GM23338 (cell line): ENCODE results near the gene CLSTN2. TPM values are rescaled to one million over a fixed set of nuclear protein-coding genes. Genes with fewer than 3 reads are reported as not detected.

Source experiments
- ATAC-seq: fragments of 200-7000 bp; cut with Tn5 transposase; 3 replicates; pipeline ENCODE4 v1.9.1; 2020
- DNase-seq: peaks from one replicate; pipeline ENCODE4 v3.0.0-alpha.2; 2015; ENCODE audit warnings: low spot score
- H2AFZ ChIP-seq: fragments of 200-600 bp; sonication (generic); 2 replicates; pipeline ENCODE4 v1.8.0; 2016; ENCODE audit warnings: antibody characterized with exemption, mild to moderate bottlenecking, moderate library complexity
- H3F3A ChIP-seq: fragments of 200-600 bp; sonication (generic); replicated peaks from 2 replicates; pipeline ENCODE4 v1.8.0; 2017; ENCODE audit warnings: antibody characterized with exemption, mixed run types, low read depth
- H3K27ac ChIP-seq: fragments of 200-600 bp; sonication (generic); 2 replicates; pipeline ENCODE4 v1.6.1; 2016; ENCODE audit warnings: low read depth
- H3K27me3 ChIP-seq: fragments of 200-600 bp; sonication (generic); 2 replicates; pipeline ENCODE4 v1.8.0; 2016; ENCODE audit warnings: mild to moderate bottlenecking, mixed run types, moderate library complexity; ENCODE audit not compliant: insufficient read depth
- H3K36me3 ChIP-seq: fragments of 200-600 bp; sonication (generic); 2 replicates; pipeline ENCODE4 v1.8.0; 2016; ENCODE audit warnings: mild to moderate bottlenecking; ENCODE audit not compliant: insufficient read depth
- H3K4me1 ChIP-seq: fragments of 200-600 bp; sonication (generic); 2 replicates; pipeline ENCODE4 v1.8.0; 2016; ENCODE audit warnings: mild to moderate bottlenecking, moderate library complexity; ENCODE audit not compliant: insufficient read depth
- H3K4me2 ChIP-seq: fragments of 200-600 bp; sonication (generic); 2 replicates; pipeline ENCODE4 v1.7.1; 2017; ENCODE audit warnings: mixed run types
- H3K4me3 ChIP-seq: fragments of 200-600 bp; sonication (generic); 2 replicates; pipeline ENCODE4 v1.6.1; 2016; ENCODE audit warnings: mixed run types
- H3K79me2 ChIP-seq: fragments of 200-600 bp; sonication (generic); replicated peaks from 2 replicates; pipeline ENCODE4 v1.8.0; 2017; ENCODE audit warnings: mild to moderate bottlenecking; ENCODE audit not compliant: insufficient read depth
- H3K9me2 ChIP-seq: fragments of 200-600 bp; sonication (generic); 2 replicates; pipeline ENCODE4 v1.8.0; 2017; ENCODE audit not compliant: insufficient read depth
- H4K20me1 ChIP-seq: fragments of 200-600 bp; sonication (generic); replicated peaks from 2 replicates; pipeline ENCODE4 v1.8.0; 2017; ENCODE audit warnings: mild to moderate bottlenecking; ENCODE audit not compliant: insufficient read depth
- H3K27ac Mint-ChIP-seq: 2 replicates; pipeline ENCODE4 v1.8.0; 2020; ENCODE audit warnings: inconsistent platforms, mild to moderate bottlenecking, moderate library complexity, mixed read lengths
- H3K27me3 Mint-ChIP-seq: 3 replicates; pipeline ENCODE4 v1.8.0; 2022; ENCODE audit warnings: low read depth, mild to moderate bottlenecking, moderate library complexity, mixed read lengths, inconsistent platforms; ENCODE audit not compliant: insufficient read depth, poor library complexity
- H3K36me3 Mint-ChIP-seq: 3 replicates; pipeline ENCODE4 v1.8.0; 2021; ENCODE audit warnings: low read depth, mild to moderate bottlenecking, inconsistent platforms, moderate library complexity, mixed read lengths
- H3K4me1 Mint-ChIP-seq: 3 replicates; pipeline ENCODE4 v1.8.0; 2020; ENCODE audit warnings: mild to moderate bottlenecking, inconsistent platforms, mixed read lengths
- H3K4me3 Mint-ChIP-seq: 3 replicates; pipeline ENCODE4 v1.8.0; 2021; ENCODE audit warnings: moderate library complexity, mild to moderate bottlenecking, inconsistent platforms, mixed read lengths
- H3K9me3 Mint-ChIP-seq: 3 replicates; pipeline ENCODE4 v1.8.0; 2020; ENCODE audit warnings: moderate library complexity, mild to moderate bottlenecking, inconsistent platforms, mixed read lengths
- CREB1 ChIP-seq: fragments of 250-450 bp; sonication (Bioruptor Pico); IDR thresholded peaks from 2 replicates; pipeline ENCODE4 v1.5.0; 2020; ENCODE audit warnings: low read depth, mild to moderate bottlenecking, moderate library complexity
- CTCF ChIP-seq, 2 experiments: fragments of 200-600 bp in 1 of 2; sonication (generic) in 1 of 2; conservative IDR thresholded peaks; 2 replicates each; pipeline versions ENCODE4 v1.5.1 to v1.6.1; 2016 to 2017; ENCODE audit warnings: antibody characterized with exemption in 2 of 2, low read depth in 2 of 2, mild to moderate bottlenecking in 2 of 2, moderate library complexity in 1 of 2
- ETS1 ChIP-seq: IDR thresholded peaks from 2 replicates; pipeline ENCODE4 v1.6.1; 2016; ENCODE audit warnings: antibody characterized with exemption
- EZH2 ChIP-seq: fragments of 200-600 bp; sonication (generic); IDR thresholded peaks from one replicate; pipeline ENCODE4 v1.8.0; 2017; ENCODE audit warnings: antibody characterized with exemption, mild to moderate bottlenecking, low read depth; ENCODE audit not compliant: unreplicated experiment
- EZH2phosphoT487 ChIP-seq: fragments of 200-600 bp; sonication (generic); IDR thresholded peaks from one replicate; pipeline ENCODE4 v1.8.1; 2018; ENCODE audit warnings: antibody characterized with exemption; ENCODE audit not compliant: unreplicated experiment
- JUNB ChIP-seq: IDR thresholded peaks from one replicate; pipeline ENCODE4 v1.6.1; 2016; ENCODE audit warnings: antibody characterized with exemption; ENCODE audit not compliant: unreplicated experiment
- NANOG ChIP-seq: IDR thresholded peaks from 2 replicates; pipeline ENCODE4 v1.6.1; 2016; ENCODE audit warnings: antibody characterized with exemption, borderline replicate concordance
- POLR2AphosphoS5 ChIP-seq: IDR thresholded peaks from 2 replicates; pipeline ENCODE4 v1.6.1; 2016; ENCODE audit warnings: antibody characterized with exemption, low read depth
- REST ChIP-seq: IDR thresholded peaks from one replicate; pipeline ENCODE4 v1.6.1; 2018; ENCODE audit warnings: antibody characterized with exemption; ENCODE audit not compliant: unreplicated experiment
- STAT1 ChIP-seq: IDR thresholded peaks from one replicate; pipeline ENCODE4 v1.6.1; 2016; ENCODE audit warnings: antibody characterized with exemption; ENCODE audit not compliant: unreplicated experiment
- ZNF114 ChIP-seq: fragments of 250-450 bp; sonication (Bioruptor Pico); IDR thresholded peaks from 2 replicates; pipeline ENCODE4 v1.5.0; 2020; ENCODE audit warnings: mild to moderate bottlenecking, moderate library complexity
- ZNF331 ChIP-seq: fragments of 250-450 bp; sonication (Bioruptor Pico); IDR thresholded peaks from 2 replicates; pipeline ENCODE4 v1.5.0; 2020; ENCODE audit warnings: low read depth, mild to moderate bottlenecking, moderate library complexity
- ZNF462 ChIP-seq: fragments of 250-450 bp; sonication (Bioruptor Pico); IDR thresholded peaks from 2 replicates; pipeline ENCODE4 v1.5.0; 2020; ENCODE audit warnings: mild to moderate bottlenecking, moderate library complexity
- polyA plus RNA-seq: library from polyadenylated mRNA; unstranded; fragments of >200 nt; fragmentation: Nextera tagmentation; extraction: Ambion mirVana; gene quantifications from 2 replicates; pipeline ENCODE4 v1.2.1, GENCODE V29; 2016
- total RNA-seq: library from RNA; depleted of rRNA; stranded (reverse); fragments of >200 nt; shearing (Covaris generic); gene quantifications from 2 replicates; pipeline ENCODE4 v1.2.3, GENCODE V29; 2014

Gene CLSTN2
- total and polyA plus RNA-seq, 2 experiments from 2014 or later: 0.11 to 0.83 TPM

- Histone ChIP-seq H3K4me3 (no peak overlapping the region), H3K27me3 (no peaks in the 10 kb centered on the region), H3K9me2 (no peaks in the 10 kb centered on the region), H3K4me1 (peaks cover 4% of the 10 kb centered on the region; the same call in 1 of the 2 replicates), H2AFZ (no peak overlapping the region), H3K36me3 (no peaks in the 10 kb centered on the region), H3K27ac (no peak overlapping the region), H3F3A (no peaks in the 10 kb centered on the region), H3K4me2 (no peak overlapping the region), H4K20me1 (no peaks in the 10 kb centered on the region), H3K79me2 (no peaks in the 10 kb centered on the region)
- peaks cover 4% of the 10 kb centered on the region for H3K27me3 Mint-ChIP-seq
- H3K9me3 Mint-ChIP-seq: no peaks in the 10 kb centered on the region
- TF ChIP-seq ETS1 (no peak), ZNF114 (no peak), EZH2phosphoT487 (no peak), CTCF (conservative IDR thresholded peaks at IDR 0.05; ENCODE audit: low read depth in 2 of 2) (no peak), NANOG (no peak), REST (no peak), EZH2 (no peak), ZNF331 (CRISPR knock-in tag) (no peak), JUNB (no peak), ZNF462 (no peak), CREB1 (CRISPR knock-in tag) (no peak), STAT1 (no peak), POLR2AphosphoS5 (no peak)
- no peak overlapping the region for H3K4me3 Mint-ChIP-seq
- no peak for ATAC-seq
- H3K27ac Mint-ChIP-seq: no peak overlapping the region
- no peaks in the 10 kb centered on the region for H3K36me3 Mint-ChIP-seq
- H3K4me1 Mint-ChIP-seq: peaks cover 7% of the 10 kb centered on the region; the same call in 2 of the 3 replicates
- DNase-seq: no peak
These were observed 664.0 kb downstream of the CLSTN2 start for GRCh38 chr3:140599009-140599408.
